DND-41 (cell line): ENCODE results near the gene RGS17.

Experiments
- ATAC-seq: fragments of 200-7000 bp; cut with Tn5 transposase; 3 replicates; pipeline ENCODE4 v1.9.1; 2021; ENCODE audit warnings: low read depth; ENCODE audit not compliant: insufficient read depth
- DNase-seq: peaks from one replicate; pipeline ENCODE4 v3.0.0-alpha.2; 2020
- H2AFZ ChIP-seq: 2 replicates; pipeline ENCODE4 v1.6.0; 2012; ENCODE audit warnings: low read depth, low read length
- H3K27ac ChIP-seq: 2 replicates; pipeline ENCODE4 v1.5.1; 2012; ENCODE audit warnings: low read length, inconsistent platforms
- H3K27me3 ChIP-seq: fragments of 200-600 bp; sonication (generic); 2 replicates; pipeline ENCODE4 v1.6.0; 2012; ENCODE audit warnings: low read length, mild to moderate bottlenecking, inconsistent platforms; ENCODE audit not compliant: insufficient read depth, poor library complexity
- H3K36me3 ChIP-seq: 2 replicates; pipeline ENCODE4 v1.5.1; 2012; ENCODE audit warnings: low read length, inconsistent platforms; ENCODE audit not compliant: insufficient read depth
- H3K4me1 ChIP-seq: 2 replicates; pipeline ENCODE4 v1.5.1; 2012; ENCODE audit warnings: mild to moderate bottlenecking, low read length; ENCODE audit not compliant: insufficient read depth
- H3K4me2 ChIP-seq: 2 replicates; pipeline ENCODE4 v1.6.0; 2012; ENCODE audit warnings: mild to moderate bottlenecking, moderate library complexity, low read length, inconsistent platforms; ENCODE audit not compliant: insufficient read depth
- H3K4me3 ChIP-seq, 2 experiments: fragments of 200-600 bp in 1 of 2; shearing (Covaris generic) in 1 of 2; 2 replicates each; pipeline ENCODE4 v1.5.1; 2012 to 2016; ENCODE audit warnings: inconsistent platforms in 2 of 2, low read length in 2 of 2, mild to moderate bottlenecking in 2 of 2, low read depth in 1 of 2, moderate library complexity in 1 of 2
- H3K79me2 ChIP-seq: 2 replicates; pipeline ENCODE4 v1.6.0; 2012; ENCODE audit warnings: low read length, inconsistent platforms; ENCODE audit not compliant: insufficient read depth
- H3K9ac ChIP-seq: 2 replicates; pipeline ENCODE4 v1.6.0; 2012; ENCODE audit warnings: low read depth, mild to moderate bottlenecking, inconsistent platforms, low read length, moderate library complexity
- H3K9me3 ChIP-seq: 2 replicates; pipeline ENCODE4 v1.5.1; 2012; ENCODE audit warnings: low read length, moderate library complexity, mild to moderate bottlenecking, inconsistent platforms; ENCODE audit not compliant: insufficient read depth, severe bottlenecking
- H4K20me1 ChIP-seq: 2 replicates; pipeline ENCODE4 v1.6.0; 2012; ENCODE audit warnings: low read length; ENCODE audit not compliant: insufficient read depth
- EZH2 ChIP-seq: IDR thresholded peaks from 3 replicates; pipeline ENCODE4 v1.6.1; 2012; ENCODE audit warnings: borderline replicate concordance, low read depth, mild to moderate bottlenecking, moderate library complexity, low read length, inconsistent platforms; ENCODE audit not compliant: severe bottlenecking
- TF ChIP-seq, protein P1 (sequence below): IDR thresholded peaks from 2 replicates; pipeline ENCODE4 v1.5.1; 2012; ENCODE audit warnings: borderline replicate concordance, low read length, moderate library complexity, mild to moderate bottlenecking; ENCODE audit not compliant: poor library complexity, severe bottlenecking; ENCODE audit errors: extremely low read depth

The RGS17 gene

DNA sequence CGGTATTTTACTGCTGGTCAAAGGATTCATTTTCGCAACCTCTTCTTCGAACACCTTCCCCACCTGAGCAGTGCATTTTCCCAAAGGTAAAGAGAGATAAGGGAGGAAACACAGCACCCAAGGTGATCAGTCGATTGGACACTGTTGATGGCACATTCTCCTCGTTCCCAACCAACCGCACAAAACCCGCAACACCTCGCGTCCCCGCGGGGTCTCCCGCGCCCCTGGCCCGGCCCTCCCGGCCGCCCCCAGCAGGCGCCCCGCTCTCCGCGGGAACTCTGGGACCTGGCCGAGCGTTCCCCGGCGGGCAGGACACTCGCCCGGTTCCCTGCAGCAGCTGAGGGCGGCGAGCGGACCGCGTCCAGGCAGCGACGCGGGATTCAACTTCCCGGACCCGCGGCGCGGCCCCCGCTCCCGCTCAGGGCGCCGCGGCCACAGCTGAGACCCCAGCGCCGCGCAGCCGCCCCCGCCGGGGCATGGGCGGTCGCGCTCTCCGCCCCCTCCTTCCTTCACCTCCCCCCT is 506 bp downstream of the RGS17 start:
- H3K36me3 ChIP-seq = no peaks in the 10 kb centered on the region
- ATAC-seq = no peak
- H3K4me1 ChIP-seq = no peaks in the 10 kb centered on the region
- H3K27ac ChIP-seq = no peak overlapping the region
- H3K79me2 ChIP-seq = no peaks in the 10 kb centered on the region
- H4K20me1 ChIP-seq = no peaks in the 10 kb centered on the region
- no peak for DNase-seq
- TF ChIP-seq EZH2 = no peak
- TF ChIP-seq, protein P1, sequence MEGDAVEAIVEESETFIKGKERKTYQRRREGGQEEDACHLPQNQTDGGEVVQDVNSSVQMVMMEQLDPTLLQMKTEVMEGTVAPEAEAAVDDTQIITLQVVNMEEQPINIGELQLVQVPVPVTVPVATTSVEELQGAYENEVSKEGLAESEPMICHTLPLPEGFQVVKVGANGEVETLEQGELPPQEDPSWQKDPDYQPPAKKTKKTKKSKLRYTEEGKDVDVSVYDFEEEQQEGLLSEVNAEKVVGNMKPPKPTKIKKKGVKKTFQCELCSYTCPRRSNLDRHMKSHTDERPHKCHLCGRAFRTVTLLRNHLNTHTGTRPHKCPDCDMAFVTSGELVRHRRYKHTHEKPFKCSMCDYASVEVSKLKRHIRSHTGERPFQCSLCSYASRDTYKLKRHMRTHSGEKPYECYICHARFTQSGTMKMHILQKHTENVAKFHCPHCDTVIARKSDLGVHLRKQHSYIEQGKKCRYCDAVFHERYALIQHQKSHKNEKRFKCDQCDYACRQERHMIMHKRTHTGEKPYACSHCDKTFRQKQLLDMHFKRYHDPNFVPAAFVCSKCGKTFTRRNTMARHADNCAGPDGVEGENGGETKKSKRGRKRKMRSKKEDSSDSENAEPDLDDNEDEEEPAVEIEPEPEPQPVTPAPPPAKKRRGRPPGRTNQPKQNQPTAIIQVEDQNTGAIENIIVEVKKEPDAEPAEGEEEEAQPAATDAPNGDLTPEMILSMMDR = no peak
- H3K4me2 ChIP-seq = no peak overlapping the region
- no peak overlapping the region for H3K9ac ChIP-seq
- H3K27me3 ChIP-seq = no peaks in the 10 kb centered on the region
- no peaks in the 10 kb centered on the region for H3K9me3 ChIP-seq
- H2AFZ ChIP-seq = no peak overlapping the region
- no peak overlapping the region for H3K4me3 ChIP-seq

DNA sequence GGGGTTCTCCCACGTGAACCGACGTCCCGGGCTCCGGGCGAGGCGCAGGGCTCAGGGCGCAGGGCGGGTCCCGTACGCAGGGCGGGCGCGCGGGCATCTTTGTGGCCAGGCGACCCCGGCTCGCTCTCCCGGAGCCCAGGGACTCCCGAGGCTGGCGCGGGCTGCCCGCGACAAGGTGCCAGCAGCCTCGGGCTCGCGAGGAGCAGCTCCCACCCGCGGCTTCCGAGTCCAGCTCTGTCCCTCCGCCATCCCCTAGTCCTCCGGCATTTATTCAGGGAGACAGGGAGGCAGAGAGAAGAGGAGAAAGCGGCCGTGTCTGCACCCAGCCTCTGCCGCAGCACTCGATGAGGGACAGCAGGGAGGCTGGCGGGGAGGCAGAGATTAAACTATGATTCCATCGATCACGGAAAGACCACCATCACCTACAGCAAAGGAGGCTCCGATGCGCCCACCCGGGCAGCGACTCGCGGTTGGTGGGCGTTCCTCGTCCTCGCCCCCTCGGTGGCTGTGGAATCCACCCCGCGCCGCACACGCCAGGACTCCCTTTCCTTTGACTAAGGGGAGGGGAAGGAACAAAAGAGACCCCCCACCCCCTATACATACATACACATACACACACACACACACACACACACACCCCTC is 1.1 kb downstream of the RGS17 start:
- H3K4me2 ChIP-seq = no peak overlapping the region
- ATAC-seq (no peak), DNase-seq (no peak)
- no peaks in the 10 kb centered on the region for H3K4me1 ChIP-seq
- H3K36me3 ChIP-seq = no peaks in the 10 kb centered on the region
- no peak for TF ChIP-seq EZH2
- TF ChIP-seq, protein P1 = no peak
- H4K20me1 ChIP-seq = no peaks in the 10 kb centered on the region
- H3K9ac ChIP-seq = no peak overlapping the region
- no peak overlapping the region for H2AFZ ChIP-seq
- no peaks in the 10 kb centered on the region for H3K9me3 ChIP-seq
- no peak overlapping the region for H3K27ac ChIP-seq
- no peak overlapping the region for H3K4me3 ChIP-seq
- no peaks in the 10 kb centered on the region for H3K79me2 ChIP-seq
- H3K27me3 ChIP-seq = no peaks in the 10 kb centered on the region

DNA sequence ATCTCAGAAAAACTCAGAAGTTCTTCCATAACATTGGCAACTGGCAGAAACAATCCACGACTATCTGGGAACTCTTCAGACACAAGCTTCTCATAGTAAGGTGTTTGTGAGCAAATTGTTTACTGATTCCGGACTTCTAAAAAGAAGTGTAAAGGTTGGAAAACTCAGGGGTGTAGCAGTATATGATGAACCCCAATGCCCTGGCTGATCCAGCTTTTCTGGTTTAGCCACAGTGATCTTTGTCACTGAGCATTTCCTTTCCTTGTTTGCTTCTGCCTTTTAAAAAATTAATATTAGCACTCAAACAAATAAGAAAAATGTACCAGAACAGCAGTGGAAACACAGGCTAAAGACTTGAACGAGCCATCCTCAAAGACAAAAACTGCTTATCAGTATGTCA is 4.9 kb downstream of the RGS17 start:
- no peaks in the 10 kb centered on the region for H3K36me3 ChIP-seq
- TF ChIP-seq EZH2 = no peak
- TF ChIP-seq, protein P1 = no peak
- H2AFZ ChIP-seq = no peak overlapping the region
- H3K4me1 ChIP-seq = no peaks in the 10 kb centered on the region
- H3K4me3 ChIP-seq = no peak overlapping the region
- H3K27ac ChIP-seq = no peak overlapping the region
- no peak overlapping the region for H3K9ac ChIP-seq
- no peak overlapping the region for H3K4me2 ChIP-seq
- no peaks in the 10 kb centered on the region for H3K9me3 ChIP-seq
- no peaks in the 10 kb centered on the region for H3K79me2 ChIP-seq
- H4K20me1 ChIP-seq = no peaks in the 10 kb centered on the region
- ATAC-seq (no peak), DNase-seq (no peak)
- no peaks in the 10 kb centered on the region for H3K27me3 ChIP-seq
